Non-pigmented ciliary epithelial cell (primary cell): Measurements from ENCODE around the gene ZNF493.

Experiments used
- DNase-seq: peaks from one replicate; pipeline ENCODE4 v3.0.0-alpha.2; 2010; ENCODE audit warnings: low read depth

The ZNF493 gene

GRCh38 chr19:21396893-21397572 is at the start of gene ZNF493:
ZNF493 (plus strand) TSS chr19:21397133; CDS start chr19:21397238, 105 bp downstream.
- DNase-seq = peak; percentile 81

GRCh38 chr19:21352830-21353229 is 44.1 kb upstream of the ZNF493 start:
- no peak for DNase-seq

- DNase-seq = peak; percentile 91
Measured at GRCh38 chr19:21358768-21359451, 38.0 kb upstream of the ZNF493 start, which contains the start of gene ZNF738. ZNF738 (plus strand) TSS chr19:21359000; CDS start chr19:21359141, 141 bp downstream.

GRCh38 chr19:21362291-21362690 is 34.6 kb upstream of the ZNF493 start:
- DNase-seq = no peak

GRCh38 chr19:21383980-21384582 is 12.9 kb upstream of the ZNF493 start:
- no peak for DNase-seq

- no peak for DNase-seq
Measured at GRCh38 chr19:21396121-21396520, 812 bp upstream of the ZNF493 start.

GRCh38 chr19:21398851-21399250 is 1.9 kb downstream of the ZNF493 start:
- no peak for DNase-seq

- no peak for DNase-seq
Measured at GRCh38 chr19:21402303-21402985, 5.5 kb downstream of the ZNF493 start.

GRCh38 chr19:21410166-21410565 is 13.2 kb downstream of the ZNF493 start:
- no peak for DNase-seq

GRCh38 chr19:21422244-21422643 is 25.3 kb downstream of the ZNF493 start:
- DNase-seq = no peak

- no peak for DNase-seq
Measured at GRCh38 chr19:21423057-21424041, 26.4 kb downstream of the ZNF493 start.

- DNase-seq = no peak
Measured at GRCh38 chr19:21430675-21431074, 33.7 kb downstream of the ZNF493 start.

GRCh38 chr19:21432590-21432989 is 35.7 kb downstream of the ZNF493 start:
- DNase-seq = no peak

GRCh38 chr19:21434516-21434915 is 37.6 kb downstream of the ZNF493 start:
- no peak for DNase-seq

- DNase-seq = no peak
Measured at GRCh38 chr19:21434967-21435544, 38.1 kb downstream of the ZNF493 start.

- DNase-seq = no peak
Measured at GRCh38 chr19:21439201-21439751, 42.3 kb downstream of the ZNF493 start.

GRCh38 chr19:21440321-21440720 is 43.4 kb downstream of the ZNF493 start:
- no peak for DNase-seq

- DNase-seq = no peak
Measured at GRCh38 chr19:21451187-21451586, 54.3 kb downstream of the ZNF493 start.

- DNase-seq = no peak
Measured at GRCh38 chr19:21454901-21455300, 58.0 kb downstream of the ZNF493 start.

- DNase-seq = no peak
Measured at GRCh38 chr19:21460686-21461085, 63.8 kb downstream of the ZNF493 start.

- DNase-seq = no peak
Measured at GRCh38 chr19:21462540-21462939, 65.6 kb downstream of the ZNF493 start.
